ENCODE measurements around the gene NVL.
"Not testable (repeated sequence)": the region's sequence is repeated elsewhere in the genome, so short reads cannot be mapped to it uniquely, and the experiment has no call there.

The NVL gene
- total RNA-seq, result 45.2 to 49.0 reads per million in 2 experiments

DNA sequence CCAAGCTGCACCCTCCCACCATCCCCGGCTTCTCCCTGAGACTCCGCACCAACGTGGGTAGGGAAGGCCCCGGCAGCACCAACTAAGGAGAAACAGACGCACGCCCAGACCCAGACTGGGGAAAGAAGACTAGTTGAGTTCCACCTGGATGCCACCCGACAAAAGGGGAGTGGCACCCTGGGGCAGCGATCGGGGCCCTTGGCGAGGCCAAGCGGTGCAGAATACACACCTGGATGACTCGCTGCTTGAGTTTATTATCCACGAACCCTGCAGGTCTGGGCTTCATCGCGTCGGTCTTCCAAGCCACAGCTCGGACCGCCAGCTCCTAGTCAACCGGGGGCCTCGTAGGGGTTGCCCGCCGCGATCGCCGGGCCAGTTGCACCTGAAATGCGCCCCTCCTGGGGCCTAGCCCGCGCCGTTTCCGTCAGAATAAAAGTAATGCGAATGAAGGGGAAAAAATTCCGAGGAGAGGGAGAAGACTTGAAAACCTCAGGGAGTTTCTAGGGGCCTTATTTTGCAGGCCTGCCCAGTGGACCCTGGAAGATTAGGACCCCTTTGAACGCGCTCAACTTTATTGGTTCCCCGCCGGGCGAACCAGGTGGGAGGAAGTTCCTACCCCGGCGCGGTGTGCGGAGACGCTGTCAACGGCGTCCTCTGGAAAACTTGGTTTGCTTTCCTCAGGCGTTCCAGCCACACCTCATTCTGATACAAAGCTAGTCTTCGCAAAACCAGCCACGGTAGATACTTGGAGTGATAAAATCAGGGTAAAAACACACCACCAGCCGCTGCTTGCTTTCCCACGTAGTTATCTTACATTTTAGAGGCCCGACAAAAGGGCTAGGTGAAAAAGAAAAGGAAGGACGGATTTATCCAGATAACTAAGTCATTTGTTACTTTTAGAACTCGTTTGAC, at the start of gene NVL:
Gene NVL, minus strand, starts transcription at position 331 of the 912 bp plus-strand sequence. Its CDS starts 45 bp downstream, at position 286.
- peak; percentile 67 for DNase-seq (ENCODE audit: low read depth)

- no peak for DNase-seq (ENCODE audit: low read depth)
These were observed 49.1 kb upstream of the NVL start for GRCh38 chr1:224378855-224379631.

DNA sequence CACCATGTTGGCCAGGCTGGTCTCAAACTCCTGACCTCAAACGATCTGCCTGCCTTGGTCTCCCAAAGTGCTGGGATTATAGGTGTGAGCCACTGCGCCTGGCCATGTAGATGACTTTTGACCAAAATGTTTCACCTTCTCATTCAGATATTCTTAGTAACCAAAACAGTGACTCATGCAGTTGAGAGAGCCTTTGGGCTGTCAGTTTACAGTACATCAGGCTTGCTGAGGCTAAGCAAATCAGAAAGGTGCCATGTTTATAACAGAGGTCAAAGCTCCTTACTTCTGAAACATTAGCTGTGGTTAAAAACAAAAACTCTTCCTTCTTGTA, 47.7 kb upstream of the NVL start:
- no peak for DNase-seq (ENCODE audit: low read depth)

DNA sequence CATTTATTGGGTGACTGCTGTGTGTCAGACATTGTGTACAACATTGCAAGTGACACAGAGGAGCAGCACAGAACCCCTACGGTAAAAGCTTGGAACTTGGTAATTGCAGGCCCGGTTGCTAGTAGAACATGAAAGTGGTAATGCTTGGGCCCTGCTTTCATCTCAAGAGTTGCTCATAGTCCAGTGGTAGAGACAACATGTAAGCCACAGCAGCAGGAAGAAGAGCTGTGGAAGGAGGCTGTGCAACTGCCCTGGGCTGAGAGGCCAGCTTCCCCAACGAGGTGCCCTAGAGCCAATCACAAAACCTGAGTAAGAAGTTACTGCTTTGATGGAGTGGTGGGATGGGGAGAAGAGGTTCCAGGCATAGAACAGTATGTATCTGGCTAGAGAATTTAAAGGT, 45.1 kb upstream of the NVL start:
- no peak for DNase-seq (ENCODE audit: low read depth)

GRCh38 chr1:224373008-224373590, 43.1 kb upstream of the NVL start:
- DNase-seq (ENCODE audit: low read depth), result no peak

GRCh38 chr1:224368409-224368808, 38.4 kb upstream of the NVL start:
- DNase-seq (ENCODE audit: low read depth), result no peak

- DNase-seq (ENCODE audit: low read depth), result no peak
These were observed 29.2 kb upstream of the NVL start for GRCh38 chr1:224359207-224359606.

DNA sequence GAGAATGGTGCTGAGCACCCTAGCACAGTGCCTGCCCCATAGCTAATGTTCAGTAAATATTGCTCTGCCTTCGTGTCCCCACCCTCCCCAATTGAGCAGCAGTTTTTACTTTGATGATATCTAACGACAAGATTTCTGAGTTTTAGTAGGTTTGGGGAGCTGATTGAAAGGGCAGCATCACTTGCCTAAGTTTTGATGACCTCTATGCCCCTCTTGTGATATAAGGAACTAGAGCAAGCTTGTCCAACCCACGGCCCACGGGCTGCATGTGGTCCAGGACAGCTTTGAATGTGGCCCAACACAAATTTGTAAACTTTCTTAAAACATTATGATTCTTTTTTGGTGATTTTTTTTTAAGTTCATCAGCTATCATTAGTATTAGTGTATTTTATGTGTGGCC, 28.3 kb upstream of the NVL start:
- no peak for DNase-seq (ENCODE audit: low read depth)

DNA sequence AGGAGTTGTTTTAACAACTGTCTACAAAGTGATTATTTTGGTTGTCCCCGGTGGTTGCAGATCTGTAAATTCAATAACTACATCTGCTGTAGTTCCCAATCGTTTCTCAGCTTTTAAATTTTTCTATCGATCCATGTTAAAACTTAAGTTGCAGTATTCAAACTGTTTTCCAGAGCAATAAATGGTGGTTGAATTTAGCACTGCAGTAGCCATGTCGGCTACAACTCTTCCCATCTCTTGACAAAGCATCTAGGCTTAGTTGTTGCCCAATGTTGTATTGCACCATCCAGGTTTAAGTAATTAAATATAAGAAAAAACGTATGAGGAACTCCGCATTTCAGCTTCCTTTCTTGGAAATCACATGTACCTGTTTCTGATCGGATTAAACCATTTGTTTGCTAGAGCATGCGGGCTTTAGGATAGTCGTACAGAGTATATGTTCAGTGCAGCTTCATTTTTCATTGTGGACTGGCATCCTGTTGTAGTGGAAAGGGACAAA, 27.7 kb upstream of the NVL start:
- DNase-seq (ENCODE audit: low read depth), result no peak

GRCh38 chr1:224356685-224357625, 27.0 kb upstream of the NVL start, which contains the start of gene CNIH4:
TSS of gene CNIH4 (plus strand) at chr1:224356879. CDS start at chr1:224356925, 46 bp downstream.
- peak; percentile 88 for DNase-seq (ENCODE audit: low read depth)

DNA sequence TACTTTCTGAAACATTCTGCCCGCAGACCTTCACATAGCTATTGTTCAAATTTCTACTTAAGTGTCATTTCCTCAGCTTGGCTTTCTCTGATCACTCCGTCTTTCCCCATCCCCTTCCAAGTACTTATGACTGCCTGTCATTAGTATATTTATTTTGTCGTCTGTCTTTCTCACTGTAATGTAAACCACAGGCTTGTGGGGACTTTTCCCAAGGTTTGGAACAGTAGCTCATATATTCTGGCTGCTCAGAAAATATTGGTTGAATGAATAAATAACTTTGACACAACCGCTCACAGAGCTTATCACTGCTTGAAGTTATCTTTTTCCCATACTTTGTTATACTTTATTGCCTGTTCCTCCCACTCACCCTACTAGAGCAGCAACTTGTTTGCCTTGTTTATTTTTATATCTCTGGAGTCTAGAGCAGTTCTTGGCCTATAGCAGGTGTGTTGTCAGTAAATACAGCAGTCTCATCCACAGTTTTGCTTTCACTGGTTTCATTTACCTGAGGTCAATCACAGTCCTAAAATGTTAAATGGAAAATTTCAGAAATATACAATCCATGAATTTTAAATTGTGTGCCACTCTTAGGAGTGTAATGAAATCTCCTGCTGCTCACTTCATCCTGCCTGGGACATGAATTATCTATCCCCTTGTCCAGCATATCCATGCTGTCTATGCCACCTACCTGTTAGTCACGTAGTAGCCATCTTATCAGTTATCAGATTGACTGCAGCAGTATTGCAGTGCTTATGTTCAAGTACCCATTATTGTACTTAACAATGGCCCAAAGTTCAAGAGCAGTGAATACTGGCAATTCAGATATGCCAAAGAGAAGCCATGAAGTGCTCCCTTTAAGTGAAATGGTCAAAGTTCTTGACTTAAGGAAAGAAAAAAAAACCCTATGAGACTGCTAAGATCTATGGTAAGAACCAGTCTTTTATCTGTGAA, 24.3 kb upstream of the NVL start:
- no peak for DNase-seq (ENCODE audit: low read depth)

DNA sequence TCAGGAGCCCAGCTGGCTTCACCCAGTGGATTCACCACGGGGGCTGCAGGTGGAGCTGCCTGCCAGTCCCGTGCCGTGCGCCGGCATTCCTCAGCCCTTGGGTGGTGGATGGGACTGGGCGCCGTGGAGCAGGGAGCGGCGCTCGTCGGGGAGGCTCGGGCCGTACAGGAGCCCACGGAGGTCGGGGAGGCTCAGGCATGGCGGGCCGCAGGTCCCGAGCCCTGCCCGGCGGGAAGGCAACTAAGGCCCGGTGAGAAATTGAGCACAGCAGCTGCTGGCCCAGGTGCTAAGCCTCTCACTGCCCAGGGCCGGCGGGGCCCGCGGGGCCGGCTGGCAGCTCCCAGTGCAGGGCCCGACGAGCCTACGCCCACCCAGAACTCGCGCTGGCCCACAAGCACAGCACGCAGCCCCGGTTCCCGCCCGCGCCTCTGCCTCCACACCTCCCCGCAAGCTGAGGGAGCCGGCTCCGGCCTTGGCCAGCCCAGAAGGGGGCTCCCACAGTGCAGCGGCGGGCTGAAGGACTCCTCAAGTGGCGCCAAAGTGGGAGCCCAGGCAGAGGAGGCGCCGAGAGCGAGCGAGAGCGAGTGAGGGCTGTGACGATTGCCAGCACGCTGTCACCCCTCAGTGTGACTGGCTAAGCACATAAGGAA, 22.6 kb upstream of the NVL start:
- not testable (repeated sequence) for DNase-seq (ENCODE audit: low read depth)

DNA sequence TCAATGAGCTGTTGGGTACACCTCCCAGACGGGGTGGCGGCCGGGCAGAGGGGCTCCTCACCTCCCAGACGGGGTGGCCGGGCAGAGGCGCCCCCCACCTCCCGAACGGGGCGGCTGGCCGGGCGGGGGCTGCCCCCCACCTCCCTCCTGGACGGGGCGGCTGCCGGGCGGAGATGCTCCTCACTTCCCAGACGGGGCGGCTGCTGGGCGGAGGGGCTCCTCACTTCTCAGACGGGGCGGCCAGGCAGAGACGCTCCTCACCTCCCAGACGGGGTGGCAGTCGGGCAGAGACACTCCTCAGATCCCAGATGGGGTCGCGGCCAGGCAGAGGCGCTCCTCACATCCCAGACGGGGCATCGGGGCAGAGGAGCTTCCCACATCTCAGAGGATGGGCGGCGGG, 19.7 kb upstream of the NVL start:
- DNase-seq (ENCODE audit: low read depth), result not testable (repeated sequence)

DNA sequence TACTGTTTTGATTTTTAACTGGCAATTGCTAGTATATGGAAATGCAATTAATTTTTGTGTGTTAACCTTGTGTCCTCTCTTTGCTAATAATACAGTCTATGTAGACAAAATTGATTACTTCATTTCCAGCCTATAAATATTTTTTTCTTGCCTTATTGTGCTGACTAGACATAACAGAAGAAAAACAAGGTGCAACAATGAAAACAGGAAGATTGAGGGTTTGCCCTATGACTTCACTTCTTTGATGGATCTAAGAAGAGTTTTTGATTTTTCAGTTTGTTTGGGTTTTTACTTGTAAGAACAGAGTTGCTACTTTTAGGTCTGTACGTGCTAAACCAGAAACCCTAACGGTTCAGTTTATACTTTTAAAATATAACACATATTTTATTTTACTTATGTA, 18.2 kb upstream of the NVL start:
- no peak for DNase-seq (ENCODE audit: low read depth)

- no peak for DNase-seq (ENCODE audit: low read depth)
These were observed 13.7 kb upstream of the NVL start for GRCh38 chr1:224343679-224344078.

DNA sequence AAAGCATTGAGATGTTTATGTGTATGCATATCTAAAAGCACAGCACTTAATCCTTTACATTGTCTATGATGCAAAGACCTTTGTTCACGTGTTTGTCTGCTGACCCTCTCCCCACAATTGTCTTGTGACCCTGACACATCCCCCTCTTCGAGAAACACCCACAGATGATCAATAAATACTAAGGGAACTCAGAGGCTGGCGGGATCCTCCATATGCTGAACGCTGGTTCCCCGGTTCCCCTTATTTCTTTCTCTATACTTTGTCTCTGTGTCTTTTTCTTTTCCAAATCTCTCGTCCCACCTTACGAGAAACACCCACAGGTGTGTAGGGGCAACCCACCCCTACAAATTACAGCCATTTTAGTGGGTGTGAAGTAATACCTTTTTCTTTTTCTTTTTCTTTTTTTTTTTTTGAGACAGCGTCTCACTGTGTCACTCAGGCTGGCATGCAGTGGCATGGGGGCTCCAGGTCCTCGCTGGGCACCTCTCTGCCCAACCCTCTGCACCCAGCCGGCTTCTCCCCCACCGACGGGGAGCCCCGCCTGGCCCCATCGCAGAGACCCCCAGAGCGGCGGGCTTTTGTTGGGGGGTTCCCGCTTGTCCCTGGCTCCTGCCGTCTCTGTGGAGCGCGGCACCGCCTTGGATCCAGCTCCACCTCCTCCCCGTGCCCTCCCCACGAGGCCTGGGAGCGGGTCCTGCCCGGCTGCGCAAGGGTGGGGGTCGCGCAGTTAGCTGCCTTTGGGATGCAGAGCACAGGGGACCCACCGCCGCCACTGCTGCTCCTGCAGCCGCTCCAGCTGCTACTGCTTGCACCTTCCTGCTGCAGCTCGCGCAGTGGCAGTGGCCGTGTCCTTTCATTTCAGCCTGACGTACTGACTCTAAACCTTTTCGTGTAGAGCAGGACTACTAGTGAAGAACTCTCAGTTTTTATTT, 10.7 kb upstream of the NVL start:
- not testable (repeated sequence) for DNase-seq (ENCODE audit: low read depth)

GRCh38 chr1:224339442-224340033, 9.6 kb upstream of the NVL start:
- DNase-seq (ENCODE audit: low read depth), result no peak
